Brain microvascular endothelial cell (primary cell): Measurements from ENCODE around the gene WASL.

Experiments
- DNase-seq: peaks from one replicate; pipeline ENCODE4 v3.0.0-alpha.2; 2020
- H3K27ac ChIP-seq: fragments of 250-450 bp; sonication (Bioruptor Pico); 2 replicates; pipeline ENCODE4 v1.5.1; 2020; ENCODE audit warnings: mild to moderate bottlenecking, moderate library complexity
- H3K27me3 ChIP-seq: fragments of 250-450 bp; sonication (Bioruptor Pico); replicated peaks from 2 replicates; pipeline ENCODE4 v1.5.1; 2020; ENCODE audit warnings: mild to moderate bottlenecking
- H3K36me3 ChIP-seq: fragments of 250-450 bp; sonication (Bioruptor Pico); replicated peaks from 2 replicates; pipeline ENCODE4 v1.5.1; 2020; ENCODE audit warnings: mild to moderate bottlenecking
- H3K4me3 ChIP-seq: 2 replicates; pipeline ENCODE4 v1.5.1; 2011; ENCODE audit warnings: low read depth, mild to moderate bottlenecking, control low read depth, low read length, moderate library complexity
- CTCF ChIP-seq: IDR thresholded peaks from 2 replicates; pipeline ENCODE4 v1.5.1; 2011; ENCODE audit warnings: low read depth, mild to moderate bottlenecking, moderate library complexity, low read length, control low read depth, inconsistent platforms; ENCODE audit errors: missing control alignments
- in situ Hi-C: cut with HindIII; loops from 2 replicates; pipeline ENCODE4 v1.10.0; 2017; ENCODE audit warnings: low sequenced_read_pairs, low pct_ligation_motif_present

WASL gene

GRCh38 chr7:123695944-123696677 lies 52.7 kb downstream of the WASL start:
- H3K36me3 ChIP-seq = peaks cover 18% of the 10 kb centered on the region
- H3K27me3 ChIP-seq = no peaks in the 10 kb centered on the region
- no peak overlapping the region for H3K27ac ChIP-seq
- no peak for DNase-seq
- in situ Hi-C loops = no loop called here
- no peak overlapping the region for H3K4me3 ChIP-seq
- no peak for TF ChIP-seq CTCF

DNA sequence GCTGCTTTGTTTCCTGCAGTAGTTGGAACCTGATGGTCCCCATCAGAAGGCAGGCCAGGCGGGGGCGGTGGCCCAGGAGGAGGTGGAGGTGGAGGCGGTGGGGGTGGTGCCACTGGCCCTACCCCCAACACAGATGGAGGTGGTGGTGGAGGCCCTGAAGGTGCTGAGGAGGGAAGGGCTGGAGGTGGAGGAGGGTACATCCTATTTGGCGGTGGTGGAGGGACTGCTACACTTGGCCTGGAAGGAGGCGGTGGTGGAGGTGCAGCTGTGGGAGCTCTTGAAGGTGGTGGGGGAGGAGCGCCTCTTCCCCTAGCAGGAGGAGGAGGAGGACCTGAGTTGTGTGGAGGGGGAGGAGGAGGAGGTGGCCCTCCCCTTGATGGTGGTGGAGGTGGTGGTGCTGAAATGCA lies 56.3 kb downstream of the WASL start:
- DNase-seq = no peak
- Histone ChIP-seq H3K27ac (no peak overlapping the region), H3K4me3 (no peak overlapping the region), H3K36me3 (peaks cover 12% of the 10 kb centered on the region), H3K27me3 (no peaks in the 10 kb centered on the region)
- in situ Hi-C loops = no loop called here
- no peak for TF ChIP-seq CTCF

DNA sequence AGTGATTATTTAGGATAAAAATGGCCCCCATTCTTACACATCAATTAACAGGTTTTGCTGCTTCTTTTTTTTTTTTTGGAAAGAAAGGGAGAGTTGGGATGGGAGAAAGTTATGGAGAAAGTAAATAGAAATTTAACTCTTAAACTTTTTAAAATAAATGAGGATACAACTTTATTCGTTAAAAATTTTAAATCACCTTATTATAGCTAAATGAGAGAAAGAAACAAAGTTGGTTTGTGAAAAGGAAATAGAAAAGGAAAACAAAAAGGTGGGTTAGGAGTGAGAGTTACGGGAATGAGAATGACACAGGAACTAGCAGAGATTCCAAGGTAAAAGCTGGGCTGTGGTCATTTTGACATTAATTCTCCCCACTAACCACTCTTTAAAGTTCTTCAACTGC lies 58.3 kb downstream of the WASL start:
- Histone ChIP-seq H3K36me3 (peaks cover 8% of the 10 kb centered on the region), H3K27ac (no peak overlapping the region), H3K4me3 (no peak overlapping the region), H3K27me3 (no peaks in the 10 kb centered on the region)
- no peak for DNase-seq
- in situ Hi-C loops = no loop called here
- no peak for TF ChIP-seq CTCF

- no peaks in the 10 kb centered on the region for H3K27me3 ChIP-seq
- no peak for TF ChIP-seq CTCF
- DNase-seq = no peak
- H3K27ac ChIP-seq = no peak overlapping the region
- peaks cover 4% of the 10 kb centered on the region for H3K36me3 ChIP-seq
- in situ Hi-C loops = no loop called here
- H3K4me3 ChIP-seq = no peak overlapping the region
These were observed 59.6 kb downstream of the WASL start for GRCh38 chr7:123689250-123689649.

DNA sequence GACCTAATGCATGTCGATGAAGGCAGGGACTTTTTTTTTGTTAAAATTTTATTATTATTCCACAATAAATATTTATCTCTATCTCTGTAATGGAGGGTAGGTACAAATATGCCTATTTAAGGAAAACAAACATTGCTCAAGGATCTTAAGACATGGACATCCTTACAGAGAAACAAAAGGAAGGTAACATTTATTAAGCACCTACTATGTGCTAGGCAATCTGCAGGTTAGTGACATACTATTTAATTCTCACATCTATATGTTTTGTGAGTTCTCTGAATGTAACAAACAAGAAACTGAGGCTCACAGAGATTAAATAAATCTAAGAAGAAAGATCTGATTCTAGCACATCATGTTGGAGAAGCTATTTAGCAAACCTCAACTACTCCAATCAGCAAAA lies 61.1 kb downstream of the WASL start:
- in situ Hi-C loops = no loop called here
- Histone ChIP-seq H3K36me3 (peaks cover 4% of the 10 kb centered on the region), H3K27me3 (no peaks in the 10 kb centered on the region), H3K27ac (no peak overlapping the region), H3K4me3 (no peak overlapping the region)
- no peak for DNase-seq
- no peak for TF ChIP-seq CTCF

DNA sequence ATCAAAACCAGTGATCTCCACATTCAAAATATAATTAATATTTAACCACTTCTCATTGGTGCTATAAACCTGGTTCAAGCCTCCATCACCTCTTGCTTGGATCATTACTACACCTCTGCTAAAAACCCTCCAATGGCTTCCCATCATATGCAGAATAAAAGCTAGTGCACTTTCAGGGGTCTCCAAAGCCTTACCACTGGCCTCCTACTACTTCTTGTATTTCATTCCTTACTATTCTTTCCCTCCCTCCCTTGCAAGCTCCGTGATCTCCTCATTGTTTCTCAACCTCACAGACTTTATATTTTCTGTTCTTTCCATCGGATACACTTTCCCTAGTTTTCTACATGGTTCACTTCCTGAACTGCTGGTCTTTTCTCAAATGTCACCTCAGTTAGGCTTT lies 61.6 kb downstream of the WASL start:
- TF ChIP-seq CTCF = no peak
- H3K4me3 ChIP-seq = no peak overlapping the region
- no peak for DNase-seq
- in situ Hi-C loops = no loop called here
- H3K27ac ChIP-seq = no peak overlapping the region
- no peaks in the 10 kb centered on the region for H3K27me3 ChIP-seq
- no peaks in the 10 kb centered on the region for H3K36me3 ChIP-seq
